ENCODE data around the gene GCFC2. TPM values are rescaled to one million over a fixed set of nuclear protein-coding genes. Genes with fewer than 3 reads are reported as not detected.
"Not testable (repeated sequence)": the region's sequence is repeated elsewhere in the genome, so short reads cannot be mapped to it uniquely, and the experiment has no call there.

The GCFC2 gene
- 28.5 and 36.9 TPM in 2 replicates for total RNA-seq (2014; rRNA removed; shearing (Covaris generic); ENCODE audit: low replicate concordance)

GRCh38 chr2:75710577-75711253 is at the start of gene GCFC2:
Gene GCFC2 (minus strand): TSS chr2:75710915. CDS start chr2:75710855, 60 bp downstream.
- in situ Hi-C loops (cut with HindIII; ENCODE audit: low pct_unique_long_range_greater_than_20kb, low sequenced_read_pairs), result no loop called here
- DNase-seq (ENCODE audit: low read depth), result peak; percentile 92

- in situ Hi-C loops (cut with HindIII; ENCODE audit: low pct_unique_long_range_greater_than_20kb, low sequenced_read_pairs), result no loop called here
- DNase-seq (ENCODE audit: low read depth), result no peak
Measured at GRCh38 chr2:75752828-75753227, 42.1 kb upstream of the GCFC2 start.

- no peak for DNase-seq (ENCODE audit: low read depth)
- in situ Hi-C loops (cut with HindIII; ENCODE audit: low pct_unique_long_range_greater_than_20kb, low sequenced_read_pairs), result no loop called here
Measured at GRCh38 chr2:75751824-75752468, 41.2 kb upstream of the GCFC2 start.

GRCh38 chr2:75751360-75751759 is 40.6 kb upstream of the GCFC2 start:
- in situ Hi-C loops (cut with HindIII; ENCODE audit: low pct_unique_long_range_greater_than_20kb, low sequenced_read_pairs), result no loop called here
- DNase-seq (ENCODE audit: low read depth), result no peak

- no peak for DNase-seq (ENCODE audit: low read depth)
- in situ Hi-C loops (cut with HindIII; ENCODE audit: low pct_unique_long_range_greater_than_20kb, low sequenced_read_pairs), result no loop called here
Measured at GRCh38 chr2:75737961-75738360, 27.2 kb upstream of the GCFC2 start.

GRCh38 chr2:75736276-75736675 is 25.6 kb upstream of the GCFC2 start:
- DNase-seq (ENCODE audit: low read depth), result no peak
- in situ Hi-C loops (cut with HindIII; ENCODE audit: low pct_unique_long_range_greater_than_20kb, low sequenced_read_pairs), result no loop called here

- DNase-seq (ENCODE audit: low read depth), result no peak
- in situ Hi-C loops (cut with HindIII; ENCODE audit: low pct_unique_long_range_greater_than_20kb, low sequenced_read_pairs), result no loop called here
Measured at GRCh38 chr2:75729861-75730260, 19.1 kb upstream of the GCFC2 start.

- in situ Hi-C loops (cut with HindIII; ENCODE audit: low pct_unique_long_range_greater_than_20kb, low sequenced_read_pairs), result no loop called here
- no peak for DNase-seq (ENCODE audit: low read depth)
Measured at GRCh38 chr2:75728614-75729419, 18.1 kb upstream of the GCFC2 start.

- in situ Hi-C loops (cut with HindIII; ENCODE audit: low pct_unique_long_range_greater_than_20kb, low sequenced_read_pairs), result no loop called here
- DNase-seq (ENCODE audit: low read depth), result no peak
Measured at GRCh38 chr2:75722687-75723086, 12.0 kb upstream of the GCFC2 start.

- in situ Hi-C loops (cut with HindIII; ENCODE audit: low pct_unique_long_range_greater_than_20kb, low sequenced_read_pairs), result no loop called here
- DNase-seq (ENCODE audit: low read depth), result no peak
Measured at GRCh38 chr2:75720525-75720924, 9.8 kb upstream of the GCFC2 start.

- in situ Hi-C loops (cut with HindIII; ENCODE audit: low pct_unique_long_range_greater_than_20kb, low sequenced_read_pairs), result no loop called here
- no peak for DNase-seq (ENCODE audit: low read depth)
Measured at GRCh38 chr2:75719616-75720015, 8.9 kb upstream of the GCFC2 start.

GRCh38 chr2:75716406-75716805 is 5.7 kb upstream of the GCFC2 start:
- DNase-seq (ENCODE audit: low read depth), result no peak
- in situ Hi-C loops (cut with HindIII; ENCODE audit: low pct_unique_long_range_greater_than_20kb, low sequenced_read_pairs), result no loop called here

GRCh38 chr2:75711590-75711989 is 875 bp upstream of the GCFC2 start:
- in situ Hi-C loops (cut with HindIII; ENCODE audit: low pct_unique_long_range_greater_than_20kb, low sequenced_read_pairs); DNase-seq (ENCODE audit: low read depth): not testable (repeated sequence)

GRCh38 chr2:75710220-75710576 is 517 bp downstream of the GCFC2 start:
- no peak for DNase-seq (ENCODE audit: low read depth)
- in situ Hi-C loops (cut with HindIII; ENCODE audit: low pct_unique_long_range_greater_than_20kb, low sequenced_read_pairs), result no loop called here

- no peak for DNase-seq (ENCODE audit: low read depth)
- in situ Hi-C loops (cut with HindIII; ENCODE audit: low pct_unique_long_range_greater_than_20kb, low sequenced_read_pairs), result no loop called here
Measured at GRCh38 chr2:75709297-75709696, 1.4 kb downstream of the GCFC2 start.

- DNase-seq (ENCODE audit: low read depth), result no peak
- in situ Hi-C loops (cut with HindIII; ENCODE audit: low pct_unique_long_range_greater_than_20kb, low sequenced_read_pairs), result no loop called here
Measured at GRCh38 chr2:75707901-75708300, 2.8 kb downstream of the GCFC2 start.

- DNase-seq (ENCODE audit: low read depth), result no peak
- in situ Hi-C loops (cut with HindIII; ENCODE audit: low pct_unique_long_range_greater_than_20kb, low sequenced_read_pairs), result no loop called here
Measured at GRCh38 chr2:75705921-75706320, 4.8 kb downstream of the GCFC2 start.

GRCh38 chr2:75703589-75704287 is 7.0 kb downstream of the GCFC2 start:
- DNase-seq (ENCODE audit: low read depth), result no peak
- in situ Hi-C loops (cut with HindIII; ENCODE audit: low pct_unique_long_range_greater_than_20kb, low sequenced_read_pairs), result no loop called here

GRCh38 chr2:75702593-75702992 is 8.1 kb downstream of the GCFC2 start:
- in situ Hi-C loops (cut with HindIII; ENCODE audit: low pct_unique_long_range_greater_than_20kb, low sequenced_read_pairs), result no loop called here

More at GRCh38 chr2:75702593-75702992, 8.1 kb downstream of the GCFC2 start:
- no peak for DNase-seq (ENCODE audit: low read depth)
